GM18498 (cell line): ENCODE measurements around the gene FRYL.
"Not testable (repeated sequence)": the region's sequence is repeated elsewhere in the genome, so short reads cannot be mapped to it uniquely, and the experiment has no call there.

ENCODE experiments used
- ATAC-seq: cut with Tn5 transposase; IDR thresholded peaks from one replicate; pipeline ENCODE4 v1.9.1; 2021; ENCODE audit warnings: mild to moderate bottlenecking, moderate library complexity; ENCODE audit not compliant: unreplicated experiment

The FRYL gene

DNA sequence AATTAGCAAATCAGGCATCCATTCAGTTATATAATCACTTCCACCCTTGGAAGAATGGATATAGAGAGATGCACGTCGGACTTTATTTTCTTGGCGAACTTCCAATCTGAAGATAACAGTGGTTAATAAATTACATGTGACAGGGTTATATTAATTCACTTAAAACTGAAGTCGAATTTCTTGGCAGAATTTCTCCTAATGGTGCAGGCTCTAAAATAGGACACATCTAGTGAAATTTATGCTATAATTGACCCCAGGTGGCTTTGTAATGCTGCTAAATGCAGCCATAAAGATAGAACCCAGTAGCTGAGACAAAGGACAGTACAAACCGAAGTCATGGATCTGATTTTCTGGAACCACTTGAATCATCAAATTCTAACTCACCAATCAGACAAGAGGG is 317.7 kb downstream of the FRYL start:
- ATAC-seq, result no peak

GRCh38 chr4:48461000-48461399 is 319.1 kb downstream of the FRYL start:
- no peak for ATAC-seq

GRCh38 chr4:48454591-48454990 is 325.5 kb downstream of the FRYL start:
- no peak for ATAC-seq

GRCh38 chr4:48451656-48452055 is 328.4 kb downstream of the FRYL start:
- not testable (repeated sequence) for ATAC-seq

DNA sequence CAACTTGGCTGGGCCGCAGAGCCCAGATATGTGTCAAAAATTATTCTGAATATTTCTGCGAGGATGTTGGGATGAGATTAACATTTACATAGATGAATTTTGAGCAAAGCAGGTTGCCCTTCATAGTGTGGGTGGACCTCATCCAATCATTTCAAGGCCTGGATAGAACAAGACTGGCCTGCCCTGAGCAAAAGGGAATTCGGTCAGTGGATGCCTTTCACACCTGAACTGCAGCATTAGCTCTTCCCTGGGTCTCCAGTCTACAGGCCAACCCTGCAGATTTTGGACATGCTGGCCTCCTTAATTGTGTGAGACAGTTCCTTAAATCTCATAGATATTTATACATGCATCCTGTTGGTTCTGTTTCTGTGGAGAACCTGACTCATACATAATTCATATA is 329.3 kb downstream of the FRYL start:
- no peak for ATAC-seq

GRCh38 chr4:48449151-48449550 is 330.9 kb downstream of the FRYL start:
- ATAC-seq, result no peak
